GM21367 (cell line): Measurements from ENCODE around the gene TMBIM4.

ENCODE experiments used
- ATAC-seq: cut with Tn5 transposase; IDR thresholded peaks from one replicate; pipeline ENCODE4 v1.9.1; 2021; ENCODE audit not compliant: unreplicated experiment

The TMBIM4 gene

DNA sequence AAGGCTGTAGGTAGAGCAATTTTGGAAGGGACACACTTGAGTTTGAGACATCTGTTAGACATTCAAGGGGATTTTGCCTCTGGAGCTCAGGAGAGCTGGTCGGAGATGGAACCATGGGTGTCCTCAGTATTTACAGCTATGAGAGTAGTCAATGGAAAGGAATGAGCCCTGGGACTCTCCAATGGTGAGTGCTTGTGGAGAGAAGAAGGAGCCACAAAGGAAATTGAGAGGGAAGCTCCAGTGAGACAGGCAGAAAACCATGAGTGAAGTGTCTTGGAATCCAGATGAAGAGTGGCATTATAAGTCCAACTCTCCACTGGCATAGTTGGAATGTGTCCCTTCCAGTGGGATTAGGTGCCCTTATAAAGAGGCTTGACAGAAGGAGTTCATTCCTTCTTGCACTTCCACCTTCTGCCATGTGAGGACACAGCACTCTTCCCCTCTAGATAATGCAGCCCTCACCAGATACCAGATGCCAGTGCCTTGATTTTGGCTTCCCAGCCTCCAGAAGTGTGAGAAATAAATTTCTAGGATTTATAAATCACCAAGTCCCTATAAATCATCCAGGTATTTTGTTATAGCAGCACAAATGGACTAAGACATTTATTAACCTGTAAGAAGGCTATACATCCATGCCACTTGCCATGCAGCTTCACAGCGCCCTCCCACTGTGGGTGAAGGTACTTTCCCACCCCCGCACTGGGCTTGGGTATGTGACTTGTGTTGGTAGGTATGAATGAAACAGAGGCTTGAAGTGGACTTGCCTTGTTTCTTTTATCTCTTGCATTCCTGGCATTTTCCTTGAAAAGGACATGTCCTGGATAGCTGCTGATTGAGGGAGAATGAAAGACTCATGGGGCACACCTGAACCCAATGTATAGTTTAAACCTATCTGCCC is 66.5 kb downstream of the TMBIM4 start:
- no peak for ATAC-seq

DNA sequence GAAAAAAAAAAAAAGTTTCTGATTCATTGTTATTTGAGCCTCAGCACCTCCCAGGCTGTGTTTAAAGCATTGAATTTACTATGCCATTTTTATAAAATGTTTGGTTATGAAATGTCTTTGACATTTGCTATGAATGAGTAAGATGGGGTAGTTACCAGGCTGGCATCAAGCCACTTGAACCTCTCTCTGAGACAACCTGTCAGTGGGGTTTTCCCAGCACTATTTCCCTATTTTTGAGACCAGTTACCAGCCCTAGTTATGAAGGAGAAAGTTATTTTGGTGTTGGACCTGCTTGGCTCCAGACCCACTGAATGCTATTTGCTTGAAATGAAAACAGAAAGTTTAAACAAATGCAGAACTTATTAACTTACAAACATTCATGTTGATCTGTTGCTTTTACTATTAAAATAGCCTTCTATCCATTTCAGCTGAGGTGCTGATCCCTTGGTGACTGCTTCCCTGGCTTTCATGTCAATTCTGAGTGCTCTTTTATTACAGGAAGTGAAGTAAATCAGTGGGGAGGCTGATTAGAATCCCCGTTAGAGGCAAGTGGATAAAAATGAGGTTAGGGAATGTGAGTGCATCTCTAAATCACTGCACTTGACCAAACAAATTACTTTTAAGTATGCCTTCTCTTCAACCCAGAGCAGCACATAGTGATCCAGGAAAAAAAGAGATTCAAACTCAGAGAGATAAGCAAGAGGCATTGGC is 77.1 kb downstream of the TMBIM4 start:
- no peak for ATAC-seq

DNA sequence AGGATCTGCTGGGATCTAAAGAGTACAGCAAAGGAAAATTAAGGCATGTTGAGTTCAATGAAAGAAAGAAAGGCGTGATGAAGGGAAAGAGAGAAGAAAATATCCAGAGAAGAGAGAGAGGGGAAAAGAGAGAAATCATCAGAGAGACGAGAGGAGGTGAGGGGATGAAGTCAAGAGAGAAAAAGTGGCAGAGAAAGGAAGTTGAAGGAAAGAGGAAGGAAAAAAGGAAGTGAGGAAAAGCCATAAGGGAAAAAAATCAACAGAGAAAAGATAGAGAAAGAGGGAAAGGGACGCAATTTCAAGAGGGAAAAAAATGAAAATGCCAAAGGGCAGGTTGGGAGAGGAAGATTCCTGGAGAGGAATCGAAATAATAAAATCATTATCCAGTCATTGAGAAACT is 79.6 kb downstream of the TMBIM4 start:
- ATAC-seq = no peak

DNA sequence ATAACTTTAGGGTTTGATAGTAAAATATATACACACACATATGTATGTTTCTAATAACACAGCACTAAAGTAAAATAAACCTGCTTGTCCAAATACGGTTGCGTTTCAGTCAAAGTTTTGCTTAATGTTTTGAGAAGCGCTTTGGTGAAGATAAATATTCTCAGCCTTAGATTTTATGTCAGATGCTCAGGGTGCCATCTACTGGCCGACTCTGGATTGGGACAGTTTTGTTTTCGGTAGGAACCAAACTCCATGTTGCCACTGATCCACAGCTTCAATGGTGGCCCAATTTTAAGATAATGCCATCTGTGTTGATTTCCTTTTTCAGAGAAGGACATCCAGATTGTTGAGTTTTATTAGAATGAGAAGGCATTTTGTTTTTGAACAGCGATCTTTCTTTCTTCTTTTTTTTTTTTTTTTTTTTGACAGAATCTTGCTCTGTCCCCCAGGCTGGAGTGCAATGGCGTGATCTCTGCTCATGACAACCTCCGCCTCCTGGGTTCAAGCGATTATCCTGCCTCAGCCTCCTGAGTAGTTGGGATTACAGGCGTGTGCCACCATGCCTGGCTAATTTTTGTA is 82.3 kb downstream of the TMBIM4 start:
- ATAC-seq = peak; percentile 75

DNA sequence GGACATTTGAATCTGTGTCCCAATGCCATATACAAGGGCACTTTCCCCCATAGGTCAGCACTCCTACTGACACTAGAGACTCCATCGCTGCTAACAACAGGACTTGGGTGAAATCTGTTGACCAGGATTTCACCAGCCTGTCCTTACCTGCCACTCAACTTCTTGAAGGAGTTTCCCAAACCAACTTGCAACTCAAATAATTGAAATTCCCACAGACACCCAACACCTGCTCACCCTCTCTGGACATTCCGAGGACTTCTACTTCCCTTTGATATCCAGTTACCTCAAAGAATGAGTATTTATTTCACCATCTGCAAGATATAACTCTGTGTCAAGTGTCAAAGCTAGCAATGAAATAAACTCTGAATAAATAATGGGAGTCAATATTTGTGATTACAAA is 83.8 kb downstream of the TMBIM4 start:
- ATAC-seq = no peak
